ENCODE results near the gene SERPINA12. TPM values are rescaled to one million over a fixed set of nuclear protein-coding genes. Genes with fewer than 3 reads are reported as not detected.

Gene SERPINA12
- total and polyA plus RNA-seq, 2 of the 13 experiments (the other 11 are each of a cell fraction or from before 2014, with no cell fraction given) = 0.08 TPM; not detected in 1

- intact Hi-C loops (cut with micrococcal nuclease; ENCODE audit: unreplicated experiment) = loop anchor here (5.0 kb wide), 2 partner anchors 35 to 140 kb away; partner anchors contain the start of gene SERPINA12
- in situ Hi-C loops (cut with HindIII; ENCODE audit: extremely low pct_ligation_motif_present, low pct_unique_long_range_greater_than_20kb) = loop anchor here (10.0 kb wide), 1 partner anchor 143 kb away; no protein-coding TSS in a partner anchor
- no peak for FAIRE-seq
- H3K79me2 ChIP-seq (ENCODE audit: insufficient read depth, low read length) = no peaks in the 10 kb centered on the region
- no peaks in the 10 kb centered on the region for H3K27me3 ChIP-seq (ENCODE audit: control insufficient read depth in 1 of 2, insufficient read depth in 2 of 2, low read length in 2 of 2)
- ChIA-PET POLR2A (interaction anchor here (1.6 to 2.0 kb wide), 2 partner anchors 20 to 57 kb away, joined by 5 to 8 read pairs; no protein-coding TSS in a partner anchor), CTCF (ENCODE audit: low intra/inter-chr PET ratio, low total read pairs) (interaction anchor here (0.8 kb wide), 1 partner anchor 139 kb away, joined by 3 read pairs; no protein-coding TSS in a partner anchor)
- no peaks in the 10 kb centered on the region for H3K9me3 ChIP-seq (ENCODE audit: low read length)
- peak; percentile 73 for ATAC-seq
- DNase-seq (ENCODE audit: low spot score) = peak; percentile 80
- BruUV-seq (replicated peaks) = no TSS peak
- H3K36me3 ChIP-seq (replicated peaks in 1 of 2; ENCODE audit: control insufficient read depth in 1 of 2, insufficient read depth in 2 of 2, low read length in 2 of 2) = no peaks in the 10 kb centered on the region
- peak overlapping the region; percentile 43 for H3K27ac ChIP-seq (ENCODE audit: extremely low read length, insufficient read depth, low read length)
- H3K4me3 ChIP-seq (replicated peaks in 1 of 3; ENCODE audit: insufficient read depth in 1 of 3, low read depth in 2 of 3, low read length in 3 of 3) = no peak overlapping the region; a peak in 1 of 6 replicates
- no peaks in the 10 kb centered on the region for H4K20me1 ChIP-seq (ENCODE audit: insufficient read depth, low read length)
- WGBS (ENCODE audit: low lambda C conversion rate) = 59% methylated on average over 5 of the region's 12 CpGs
- peaks cover 98% of the 10 kb centered on the region for H3K4me1 ChIP-seq (ENCODE audit: insufficient read depth, low read length)
- H3K9ac ChIP-seq (ENCODE audit: insufficient read depth, low read depth, low read length) = peak overlapping the region; percentile 41
- H2AFZ ChIP-seq (ENCODE audit: low read length) = no peak overlapping the region
- H3K4me2 ChIP-seq (ENCODE audit: low read depth, low read length) = peak overlapping the region; percentile 30
- TF ChIP-seq DRAP1 (CRISPR knock-in tag; IDR thresholded peaks at IDR 0.05) (peak; percentile 49), KAT7 (CRISPR knock-in tag; IDR thresholded peaks at IDR 0.05; ENCODE audit: borderline replicate concordance) (no peak), MXI1 (IDR thresholded peaks at IDR 0.05; ENCODE audit: borderline replicate concordance, low read depth, low read length) (peak; percentile 35; the same call in 1 of the 3 replicates), ZBTB46 (CRISPR knock-in tag; IDR thresholded peaks at IDR 0.05; ENCODE audit: borderline replicate concordance) (0 out of 2 replicates have a peak, but pooled peaks have one; percentile 2), POGZ (CRISPR knock-in tag; IDR thresholded peaks at IDR 0.05) (0 out of 2 replicates have a peak, but pooled peaks have one; percentile 35), MEIS1 (CRISPR knock-in tag; IDR thresholded peaks at IDR 0.05; ENCODE audit: borderline replicate concordance) (0 out of 2 replicates have a peak, but pooled peaks have one; percentile 56), KIAA2018 (CRISPR knock-in tag; IDR thresholded peaks at IDR 0.05; ENCODE audit: borderline replicate concordance) (no peak), RXRB (CRISPR knock-in tag; IDR thresholded peaks at IDR 0.05; ENCODE audit: borderline replicate concordance) (peak; percentile 69; the same call in 1 of the 2 replicates), FOSL2 (CRISPR knock-in tag; IDR thresholded peaks at IDR 0.05) (peak; percentile 95), MTF2 (CRISPR knock-in tag; IDR thresholded peaks at IDR 0.05; ENCODE audit: borderline replicate concordance) (no peak), SAP130 (CRISPR knock-in tag; IDR thresholded peaks at IDR 0.05; ENCODE audit: low read depth) (peak; percentile 71), MAF1 (CRISPR knock-in tag; IDR thresholded peaks at IDR 0.05; ENCODE audit: borderline replicate concordance) (no peak), SIN3B (IDR thresholded peaks at IDR 0.05; ENCODE audit: low read length) (no peak)
Observed at GRCh38 chr14:94542111-94542810, 33.0 kb upstream of the SERPINA12 start.

All from HepG2 (cell line).